Spinal cord (tissue), 10 donors: ENCODE data around the gene ODF2. TPM values are rescaled to one million over a fixed set of nuclear protein-coding genes. Genes with fewer than 3 reads are reported as not detected.
A peak's percentile ranks its signal among the peaks of the same experiment; 100 is the strongest.
"Not testable (repeated sequence)": the region's sequence is repeated elsewhere in the genome, so short reads cannot be mapped to it uniquely, and the experiment has no call there.

Experiments
- DNase-seq, 6 donors: peaks; one replicate each; pipeline versions ENCODE4 v3.0.0 to v3.0.0-alpha.2; 2013 to 2015; ENCODE audit warnings: low spot score in 6 of 6, low read depth in 4 of 6
- H3K27ac ChIP-seq: one replicate; pipeline ENCODE4 v1.5.1; 2013; ENCODE audit warnings: low read depth, low read length, control low read depth
- H3K27me3 ChIP-seq: one replicate; pipeline ENCODE4 v1.6.1; 2013; ENCODE audit warnings: low read length; ENCODE audit not compliant: control insufficient read depth, insufficient read depth
- H3K36me3 ChIP-seq: one replicate; pipeline ENCODE4 v1.6.1; 2013; ENCODE audit warnings: low read length; ENCODE audit not compliant: control insufficient read depth, insufficient read depth
- H3K4me1 ChIP-seq: one replicate; pipeline ENCODE4 v1.6.1; 2013; ENCODE audit warnings: low read length; ENCODE audit not compliant: control insufficient read depth, insufficient read depth
- H3K4me3 ChIP-seq: one replicate; pipeline ENCODE4 v1.5.1; 2013; ENCODE audit warnings: low read depth, low read length, control low read depth
- H3K9me3 ChIP-seq: one replicate; pipeline ENCODE4 v1.6.1; 2013; ENCODE audit warnings: low read length; ENCODE audit not compliant: control insufficient read depth, insufficient read depth
- WGBS: methylation state at CpG from one replicate; pipeline ENCODE4 v1.1.5; 2013; ENCODE audit warnings: missing lambda C conversion rate; ENCODE audit not compliant: insufficient coverage; 5-methylcytosine and 5-hydroxymethylcytosine counted together
- polyA plus RNA-seq, 2 donors: library from polyadenylated mRNA; unstranded; fragments of 120-200 nt; gene quantifications; one replicate each; pipeline ENCODE4 v1.2.1, GENCODE V29; 2013; ENCODE audit not compliant: insufficient read length in 2 of 2
- total RNA-seq, 2 donors: library from RNA; depleted of rRNA in 1 of 2; stranded (reverse); fragments of 120-200 nt in 1 of 2; fragments of >200 nt in 1 of 2; gene quantifications; one replicate each; pipeline versions ENCODE4 v1.2.3 to v1.2.4, GENCODE V29; 2013 to 2014
- donor health status: healthy.

ODF2 gene
- total and polyA plus RNA-seq, 4 donors, result 21.2 to 67.8 (median 50.2) TPM

- H3K27ac ChIP-seq, result peak within 1 kb of the TSS; percentile 84
- peaks cover 13% of the 10 kb centered on the region for H3K36me3 ChIP-seq
- peak within 1 kb of the TSS; percentile 86 for H3K4me3 ChIP-seq
- peak; percentile 85 to 98 (median 90) for DNase-seq
- H3K27me3 ChIP-seq, result no peaks in the 10 kb centered on the region
- H3K4me1 ChIP-seq, result peaks cover 16% of the 10 kb centered on the region
- WGBS, result 0% methylated on average over 60 of the region's 64 CpGs
- no peaks in the 10 kb centered on the region for H3K9me3 ChIP-seq
Observed at GRCh38 chr9:128504485-128505413, 48.9 kb downstream of the ODF2 start, which contains the start of gene GLE1. GLE1 (plus strand) TSS chr9:128504719; CDS start chr9:128504806, 87 bp downstream.

- DNase-seq, result no peak
- H3K4me1 ChIP-seq, result peaks cover 16% of the 10 kb centered on the region
- no CpG with 5 or more reads among the region's 6 CpGs for WGBS
- no peaks in the 10 kb centered on the region for H3K27me3 ChIP-seq
- peak overlapping the region; percentile 86 for H3K4me3 ChIP-seq
- H3K9me3 ChIP-seq, result no peaks in the 10 kb centered on the region
- no peak overlapping the region for H3K27ac ChIP-seq
- peaks cover 14% of the 10 kb centered on the region for H3K36me3 ChIP-seq
Observed at GRCh38 chr9:128505414-128505765, 49.6 kb downstream of the ODF2 start.

GRCh38 chr9:128505906-128506305 lies 50.1 kb downstream of the ODF2 start:
- WGBS, result 78% methylated on average over 10 of the region's 12 CpGs
- DNase-seq, H3K4me3 ChIP-seq, H3K9me3 ChIP-seq, H3K27ac ChIP-seq, H3K27me3 ChIP-seq: not testable (repeated sequence)
- Histone ChIP-seq H3K36me3 (peaks cover 16% of the 10 kb centered on the region), H3K4me1 (peaks cover 16% of the 10 kb centered on the region)

GRCh38 chr9:128512820-128513219 lies 57.0 kb downstream of the ODF2 start:
- DNase-seq, result no peak
- Histone ChIP-seq H3K4me3 (no peak overlapping the region), H3K4me1 (no peaks in the 10 kb centered on the region), H3K27ac (no peak overlapping the region), H3K9me3 (no peaks in the 10 kb centered on the region), H3K36me3 (peaks cover 55% of the 10 kb centered on the region), H3K27me3 (no peaks in the 10 kb centered on the region)
- 98% methylated on average over 7 of the region's 9 CpGs for WGBS

- H3K9me3 ChIP-seq, result no peaks in the 10 kb centered on the region
- H3K4me3 ChIP-seq, result no peak overlapping the region
- no peaks in the 10 kb centered on the region for H3K27me3 ChIP-seq
- peaks cover 48% of the 10 kb centered on the region for H3K36me3 ChIP-seq
- no peak for DNase-seq
- H3K27ac ChIP-seq, result no peak overlapping the region
- H3K4me1 ChIP-seq, result peaks cover 10% of the 10 kb centered on the region
- WGBS, result 91% methylated on average over 3 of the region's 6 CpGs
Observed at GRCh38 chr9:128521956-128522355, 66.2 kb downstream of the ODF2 start.

GRCh38 chr9:128523199-128523925 lies 67.6 kb downstream of the ODF2 start:
- Histone ChIP-seq H3K27ac (peak overlapping the region; percentile 41), H3K4me3 (no peak overlapping the region), H3K9me3 (no peaks in the 10 kb centered on the region), H3K27me3 (no peaks in the 10 kb centered on the region), H3K36me3 (peaks cover 48% of the 10 kb centered on the region), H3K4me1 (peaks cover 10% of the 10 kb centered on the region)
- DNase-seq, result peak in 4 of 6 donors; percentile 23 to 83 (median 60)
- 46% methylated on average over 11 of the region's 13 CpGs for WGBS

GRCh38 chr9:128526720-128527119 lies 70.9 kb downstream of the ODF2 start:
- no peaks in the 10 kb centered on the region for H3K27me3 ChIP-seq
- H3K4me1 ChIP-seq, result peaks cover 10% of the 10 kb centered on the region
- H3K9me3 ChIP-seq, result no peaks in the 10 kb centered on the region
- WGBS, result no CpG with 5 or more reads among the region's 2 CpGs
- peaks cover 76% of the 10 kb centered on the region for H3K36me3 ChIP-seq
- H3K4me3 ChIP-seq, result no peak overlapping the region
- DNase-seq, result no peak
- H3K27ac ChIP-seq, result no peak overlapping the region

- WGBS, result 97% methylated on average over 13 of the region's 15 CpGs
- Histone ChIP-seq H3K36me3 (peaks cover 70% of the 10 kb centered on the region), H3K9me3 (no peaks in the 10 kb centered on the region)
Observed at GRCh38 chr9:128528445-128529160, 72.8 kb downstream of the ODF2 start.

GRCh38 chr9:128529191-128529590 lies 73.4 kb downstream of the ODF2 start:
- H3K4me3 ChIP-seq, result no peak overlapping the region
- H3K27ac ChIP-seq, result no peak overlapping the region
- 96% methylated on average over 4 of the region's 4 CpGs for WGBS
- no peak for DNase-seq
- H3K4me1 ChIP-seq, result no peaks in the 10 kb centered on the region
- peaks cover 70% of the 10 kb centered on the region for H3K36me3 ChIP-seq
- H3K9me3 ChIP-seq, result no peaks in the 10 kb centered on the region
- no peaks in the 10 kb centered on the region for H3K27me3 ChIP-seq

More at GRCh38 chr9:128528445-128529160, 72.8 kb downstream of the ODF2 start:
- no peak for DNase-seq
- no peak overlapping the region for H3K27ac ChIP-seq
- no peaks in the 10 kb centered on the region for H3K27me3 ChIP-seq
- H3K4me1 ChIP-seq, result peaks cover 1% of the 10 kb centered on the region
- no peak overlapping the region for H3K4me3 ChIP-seq
